ENCODE measurements around the gene MZF1. TPM values are rescaled to one million over a fixed set of nuclear protein-coding genes. Genes with fewer than 3 reads are reported as not detected.

MZF1 gene
- total RNA-seq, 1 experiment from 2014 or later: 33.0 TPM

DNA sequence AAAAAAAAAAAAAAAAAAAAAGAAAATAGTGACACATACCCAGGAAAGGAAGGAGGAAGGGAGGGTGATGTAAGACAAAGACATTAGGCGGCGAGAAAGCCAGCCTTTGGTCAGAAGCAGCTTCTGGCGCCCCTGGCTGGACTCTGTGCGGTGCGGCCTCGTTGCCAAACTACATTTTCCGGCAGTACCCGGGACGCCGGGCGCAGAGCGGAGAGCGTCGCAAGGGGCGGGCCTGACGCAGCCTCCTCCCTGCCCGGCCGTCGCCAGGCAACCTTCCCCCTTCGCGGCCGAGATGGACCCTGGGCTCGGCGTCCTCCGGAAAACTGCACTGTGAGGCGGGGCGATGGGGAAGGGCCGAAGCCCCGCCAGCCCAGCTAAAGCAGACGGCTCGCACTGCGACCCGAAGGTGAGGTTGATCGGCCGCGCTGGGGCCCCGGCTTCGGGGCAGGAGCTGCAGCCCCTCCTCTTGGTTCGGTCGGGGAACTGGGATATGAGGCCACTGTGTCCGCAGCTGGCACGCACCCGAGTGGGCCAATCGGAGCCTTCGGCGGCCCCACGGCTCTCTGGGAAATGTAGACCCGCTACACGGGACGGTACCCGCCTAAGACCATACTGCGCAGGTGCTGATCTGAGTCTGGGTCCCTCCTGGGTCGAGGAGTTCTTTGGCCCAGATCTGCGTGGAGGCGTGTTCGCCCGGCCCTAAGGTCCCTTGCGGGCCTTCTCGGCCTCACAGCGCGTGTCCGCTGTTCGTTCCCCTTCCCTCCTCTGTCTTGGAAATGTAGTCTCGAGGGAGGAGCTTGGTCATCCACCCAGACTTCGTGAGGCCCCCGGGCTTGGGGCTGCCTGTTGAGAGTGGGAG, 2.3 kb upstream of the MZF1 start:
- Histone ChIP-seq H3K79me2 (ENCODE audit: insufficient read depth, low read length) (peaks cover 16% of the 10 kb centered on the region), H3K4me3 (replicated peaks in 1 of 2; ENCODE audit: low read depth in 1 of 2, low read length in 2 of 2) (peak overlapping the region; percentile 85 to 86), H3K4me1 (ENCODE audit: control insufficient read depth in 1 of 2, insufficient read depth in 2 of 2, low read length in 2 of 2) (peaks cover 12 to 28% of the 10 kb centered on the region in 2 experiments), H3K27me3 (ENCODE audit: insufficient read depth, low read length) (no peaks in the 10 kb centered on the region), H3K9me2 (ENCODE audit: insufficient read depth) (no peaks in the 10 kb centered on the region), H2AFZ (ENCODE audit: low read depth, low read length, poor library complexity, severe bottlenecking) (no peak overlapping the region), H3K4me2 (ENCODE audit: low read length) (peak overlapping the region; percentile 100), H3K36me3 (ENCODE audit: control insufficient read depth in 1 of 2, insufficient read depth in 2 of 2, low read length in 2 of 2) (peaks cover 0 to 12% of the 10 kb centered on the region in 2 experiments; a peak in 2 of 4 replicates), H3K9me3 (ENCODE audit: control insufficient read depth in 1 of 2, insufficient read depth in 1 of 2, low read depth in 1 of 2, low read length in 2 of 2) (no peaks in the 10 kb centered on the region), H3K27ac (ENCODE audit: low read depth, low read length) (peak overlapping the region; percentile 93), H3K9ac (ENCODE audit: low read length) (peak overlapping the region; percentile 82), H4K20me1 (ENCODE audit: insufficient read depth) (no peaks in the 10 kb centered on the region)
- POLR2A ChIA-PET: interaction anchor here (0.7 to 2.1 kb wide), 7 partner anchors 16 to 213 kb away, joined by 3 to 10 read pairs (median 6); partner anchors contain the start of genes CHMP2A, TRIM28 and ZBTB45
- RAD21 ChIA-PET (ENCODE audit: low non-redundant PET in 1 of 2, low total read pairs in 2 of 2, uncharacterized antibody in 2 of 2, unreplicated experiment in 2 of 2): interaction anchor here in 1 of 2 experiments (0.6 to 0.8 kb wide), 2 partner anchors 55 to 202 kb away, joined by 3 to 8 read pairs; no protein-coding TSS in a partner anchor
- CTCF ChIA-PET: interaction anchor here (0.6 to 1.3 kb wide), 5 partner anchors 52 to 61 kb away, joined by 3 to 7 read pairs (median 3); partner anchors contain the start of gene ZBTB45
- intact Hi-C loops (cut with micrococcal nuclease): no loop called here
- ATAC-seq (peak; percentile 69), DNase-seq (ENCODE audit: low read depth, low spot score) (peak; percentile 79)
- TF ChIP-seq POLR2A (IDR thresholded peaks at IDR 0.05; ENCODE audit: borderline replicate concordance, extremely low read depth, insufficient read depth, insufficient read length) (peak; percentile 87), SIN3A (IDR thresholded peaks at IDR 0.05; ENCODE audit: low read depth) (peak; percentile 26; the same call in 1 of the 2 replicates), YY1 (IDR thresholded peaks at IDR 0.05; ENCODE audit: extremely low read depth, insufficient replicate concordance, low read depth, low read length) (peak; percentile 3), ZFX (IDR thresholded peaks at IDR 0.05) (peak; percentile 60; the same call in 1 of the 2 replicates), FOSL1 (IDR thresholded peaks at IDR 0.05; ENCODE audit: low read depth) (no peak), EGR1 (IDR thresholded peaks at IDR 0.05; ENCODE audit: low read depth) (no peak), POLR2AphosphoS5 (IDR thresholded peaks at IDR 0.05; ENCODE audit: low read depth, low read length) (peak; percentile 94), ZNF274 (IDR thresholded peaks at IDR 0.05; ENCODE audit: low read depth, low read length) (no peak), SP1 (IDR thresholded peaks at IDR 0.05; ENCODE audit: low read depth) (peak; percentile 80), SRF (IDR thresholded peaks at IDR 0.05; ENCODE audit: low read depth) (peak; percentile 72; the same call in 1 of the 2 replicates)
- TF ChIP-seq, protein P1, sequence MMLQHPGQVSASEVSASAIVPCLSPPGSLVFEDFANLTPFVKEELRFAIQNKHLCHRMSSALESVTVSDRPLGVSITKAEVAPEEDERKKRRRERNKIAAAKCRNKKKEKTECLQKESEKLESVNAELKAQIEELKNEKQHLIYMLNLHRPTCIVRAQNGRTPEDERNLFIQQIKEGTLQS (IDR thresholded peaks at IDR 0.05): no peak
- TF ChIP-seq, protein P2, sequence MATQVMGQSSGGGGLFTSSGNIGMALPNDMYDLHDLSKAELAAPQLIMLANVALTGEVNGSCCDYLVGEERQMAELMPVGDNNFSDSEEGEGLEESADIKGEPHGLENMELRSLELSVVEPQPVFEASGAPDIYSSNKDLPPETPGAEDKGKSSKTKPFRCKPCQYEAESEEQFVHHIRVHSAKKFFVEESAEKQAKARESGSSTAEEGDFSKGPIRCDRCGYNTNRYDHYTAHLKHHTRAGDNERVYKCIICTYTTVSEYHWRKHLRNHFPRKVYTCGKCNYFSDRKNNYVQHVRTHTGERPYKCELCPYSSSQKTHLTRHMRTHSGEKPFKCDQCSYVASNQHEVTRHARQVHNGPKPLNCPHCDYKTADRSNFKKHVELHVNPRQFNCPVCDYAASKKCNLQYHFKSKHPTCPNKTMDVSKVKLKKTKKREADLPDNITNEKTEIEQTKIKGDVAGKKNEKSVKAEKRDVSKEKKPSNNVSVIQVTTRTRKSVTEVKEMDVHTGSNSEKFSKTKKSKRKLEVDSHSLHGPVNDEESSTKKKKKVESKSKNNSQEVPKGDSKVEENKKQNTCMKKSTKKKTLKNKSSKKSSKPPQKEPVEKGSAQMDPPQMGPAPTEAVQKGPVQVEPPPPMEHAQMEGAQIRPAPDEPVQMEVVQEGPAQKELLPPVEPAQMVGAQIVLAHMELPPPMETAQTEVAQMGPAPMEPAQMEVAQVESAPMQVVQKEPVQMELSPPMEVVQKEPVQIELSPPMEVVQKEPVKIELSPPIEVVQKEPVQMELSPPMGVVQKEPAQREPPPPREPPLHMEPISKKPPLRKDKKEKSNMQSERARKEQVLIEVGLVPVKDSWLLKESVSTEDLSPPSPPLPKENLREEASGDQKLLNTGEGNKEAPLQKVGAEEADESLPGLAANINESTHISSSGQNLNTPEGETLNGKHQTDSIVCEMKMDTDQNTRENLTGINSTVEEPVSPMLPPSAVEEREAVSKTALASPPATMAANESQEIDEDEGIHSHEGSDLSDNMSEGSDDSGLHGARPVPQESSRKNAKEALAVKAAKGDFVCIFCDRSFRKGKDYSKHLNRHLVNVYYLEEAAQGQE (IDR thresholded peaks at IDR 0.05; ENCODE audit: low read depth): no peak
- BruUV-seq (replicated peaks): TSS peak; percentile 78

All from HCT116 (cell line).